ENCODE data around the gene AMBRA1. TPM values are rescaled to one million over a fixed set of nuclear protein-coding genes. Genes with fewer than 3 reads are reported as not detected.

AMBRA1 gene
- total RNA-seq, 3 donors from 2014 or later = 32.5 to 38.9 (median 34.1) TPM

- Histone ChIP-seq H3K36me3 (no peaks in the 10 kb centered on the region), H3K9me3 (no peaks in the 10 kb centered on the region), H3K27ac (peak overlapping the region in 1 of 2 donors; percentile 83), H3K4me1 (peaks cover 0 to 5% of the 10 kb centered on the region in 2 donors), H3K27me3 (no peaks in the 10 kb centered on the region), H3K4me3 (no peak overlapping the region)
- intact Hi-C loops (cut with DNase I; ENCODE audit: low total_unique reads) = no loop called here
- no peak for DNase-seq (ENCODE audit: low spot score in 2 of 2)
- TF ChIP-seq POLR2A (IDR thresholded peaks at IDR 0.05) (no peak), POLR2AphosphoS5 (IDR thresholded peaks at IDR 0.05) (no peak), CTCF (IDR thresholded peaks at IDR 0.05) (no peak)
Observed at GRCh38 chr11:46562527-46562926, 31.3 kb downstream of the AMBRA1 start.

- H3K4me1 ChIP-seq = peaks cover 0 to 5% of the 10 kb centered on the region in 2 donors
- no peak for DNase-seq (ENCODE audit: low spot score in 2 of 2)
- H3K36me3 ChIP-seq = no peaks in the 10 kb centered on the region
- no peaks in the 10 kb centered on the region for H3K9me3 ChIP-seq
- H3K4me3 ChIP-seq = peak overlapping the region; percentile 33 to 56 (median 46)
- H3K27ac ChIP-seq = peak overlapping the region; percentile 83 to 88
- H3K27me3 ChIP-seq = no peaks in the 10 kb centered on the region
- intact Hi-C loops (cut with DNase I; ENCODE audit: low total_unique reads) = no loop called here
- no peak for TF ChIP-seq POLR2A (IDR thresholded peaks at IDR 0.05)
- TF ChIP-seq POLR2AphosphoS5 (IDR thresholded peaks at IDR 0.05) = no peak
- TF ChIP-seq CTCF (IDR thresholded peaks at IDR 0.05) = no peak
Observed at GRCh38 chr11:46560300-46560991, 33.4 kb downstream of the AMBRA1 start.

- Histone ChIP-seq H3K36me3 (no peaks in the 10 kb centered on the region), H3K4me3 (peak overlapping the region; percentile 33 to 56 (median 46)), H3K27me3 (no peaks in the 10 kb centered on the region), H3K4me1 (peaks cover 0 to 5% of the 10 kb centered on the region in 2 donors), H3K27ac (peak overlapping the region; percentile 83 to 88), H3K9me3 (no peaks in the 10 kb centered on the region)
- no peak for DNase-seq (ENCODE audit: low spot score in 2 of 2)
- TF ChIP-seq POLR2AphosphoS5 (IDR thresholded peaks at IDR 0.05) = no peak
- no peak for TF ChIP-seq POLR2A (IDR thresholded peaks at IDR 0.05)
- no peak for TF ChIP-seq CTCF (IDR thresholded peaks at IDR 0.05)
- intact Hi-C loops (cut with DNase I; ENCODE audit: low total_unique reads) = no loop called here
Observed at GRCh38 chr11:46559815-46560214, 34.0 kb downstream of the AMBRA1 start.

GRCh38 chr11:46557684-46558151 is 36.1 kb downstream of the AMBRA1 start:
- no peak for DNase-seq (ENCODE audit: low spot score in 2 of 2)
- Histone ChIP-seq H3K4me1 (peaks cover 0 to 19% of the 10 kb centered on the region in 2 donors), H3K36me3 (no peaks in the 10 kb centered on the region), H3K27me3 (no peaks in the 10 kb centered on the region), H3K4me3 (no peak overlapping the region), H3K9me3 (no peaks in the 10 kb centered on the region), H3K27ac (peak overlapping the region; percentile 41 to 53)
- intact Hi-C loops (cut with DNase I; ENCODE audit: low total_unique reads) = no loop called here
- TF ChIP-seq POLR2AphosphoS5 (IDR thresholded peaks at IDR 0.05) (no peak), CTCF (IDR thresholded peaks at IDR 0.05) (no peak), POLR2A (IDR thresholded peaks at IDR 0.05) (no peak)

- Histone ChIP-seq H3K4me1 (peaks cover 0 to 14% of the 10 kb centered on the region in 2 donors), H3K27ac (peak overlapping the region; percentile 92 to 96), H3K36me3 (no peaks in the 10 kb centered on the region), H3K9me3 (no peaks in the 10 kb centered on the region), H3K4me3 (no peak overlapping the region), H3K27me3 (no peaks in the 10 kb centered on the region)
- intact Hi-C loops (cut with DNase I; ENCODE audit: low total_unique reads) = no loop called here
- DNase-seq (ENCODE audit: low spot score in 2 of 2) = no peak
- TF ChIP-seq POLR2AphosphoS5 (IDR thresholded peaks at IDR 0.05) = no peak
- no peak for TF ChIP-seq CTCF (IDR thresholded peaks at IDR 0.05)
- TF ChIP-seq POLR2A (IDR thresholded peaks at IDR 0.05) = no peak
Observed at GRCh38 chr11:46555267-46556054, 38.4 kb downstream of the AMBRA1 start.

Measured in breast epithelium (tissue), 4 donors.